ENCODE results near the gene C1orf174.

DNA sequence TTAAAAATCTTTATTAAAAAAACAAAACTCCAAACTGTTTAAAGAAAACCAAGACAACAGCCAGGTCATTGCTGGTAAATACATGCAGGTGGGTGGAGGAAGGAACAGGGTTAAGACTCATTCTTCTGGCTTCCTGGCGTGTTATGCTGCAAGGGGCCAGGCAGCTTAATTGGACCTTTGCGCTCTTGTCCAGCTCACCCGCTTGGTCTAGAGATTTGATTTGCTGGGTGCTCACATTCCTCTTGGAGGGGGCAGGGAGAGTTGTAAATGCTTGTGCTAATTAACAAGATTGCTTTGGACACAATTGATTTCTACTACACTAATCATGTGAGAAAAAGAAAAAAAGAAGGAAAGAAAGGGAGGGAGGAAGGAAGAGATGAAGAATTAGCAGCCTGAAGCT is 53.5 kb downstream of the C1orf174 start:
- TF ChIP-seq, protein P1, sequence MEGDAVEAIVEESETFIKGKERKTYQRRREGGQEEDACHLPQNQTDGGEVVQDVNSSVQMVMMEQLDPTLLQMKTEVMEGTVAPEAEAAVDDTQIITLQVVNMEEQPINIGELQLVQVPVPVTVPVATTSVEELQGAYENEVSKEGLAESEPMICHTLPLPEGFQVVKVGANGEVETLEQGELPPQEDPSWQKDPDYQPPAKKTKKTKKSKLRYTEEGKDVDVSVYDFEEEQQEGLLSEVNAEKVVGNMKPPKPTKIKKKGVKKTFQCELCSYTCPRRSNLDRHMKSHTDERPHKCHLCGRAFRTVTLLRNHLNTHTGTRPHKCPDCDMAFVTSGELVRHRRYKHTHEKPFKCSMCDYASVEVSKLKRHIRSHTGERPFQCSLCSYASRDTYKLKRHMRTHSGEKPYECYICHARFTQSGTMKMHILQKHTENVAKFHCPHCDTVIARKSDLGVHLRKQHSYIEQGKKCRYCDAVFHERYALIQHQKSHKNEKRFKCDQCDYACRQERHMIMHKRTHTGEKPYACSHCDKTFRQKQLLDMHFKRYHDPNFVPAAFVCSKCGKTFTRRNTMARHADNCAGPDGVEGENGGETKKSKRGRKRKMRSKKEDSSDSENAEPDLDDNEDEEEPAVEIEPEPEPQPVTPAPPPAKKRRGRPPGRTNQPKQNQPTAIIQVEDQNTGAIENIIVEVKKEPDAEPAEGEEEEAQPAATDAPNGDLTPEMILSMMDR (IDR thresholded peaks at IDR 0.05; ENCODE audit: poor library complexity, severe bottlenecking) = no peak
- TF ChIP-seq EP300 (conservative IDR thresholded peaks at IDR 0.05; ENCODE audit: poor library complexity, severe bottlenecking) (no peak), POLR2AphosphoS5 (IDR thresholded peaks at IDR 0.05) (no peak)

Data from neural cell (in vitro differentiated cells).